H9 (cell line): ENCODE measurements around the gene GPR21. TPM values are rescaled to one million over a fixed set of nuclear protein-coding genes. Genes with fewer than 3 reads are reported as not detected.

Experiments
- DNase-seq: peaks from one replicate; pipeline ENCODE4 v3.0.0-alpha.2; 2017
- H2AFZ ChIP-seq: one replicate; pipeline ENCODE4 v1.6.1; 2013; ENCODE audit warnings: mild to moderate bottlenecking, low read length, control low read depth, moderate library complexity
- H2AK5ac ChIP-seq: 2 replicates; pipeline ENCODE4 v1.6.1; 2013; ENCODE audit warnings: low read length, control low read depth, mixed read lengths; ENCODE audit not compliant: insufficient read length
- H2BK120ac ChIP-seq: one replicate; pipeline ENCODE4 v1.6.1; 2013; ENCODE audit warnings: low read depth, mild to moderate bottlenecking, low read length, control low read depth, inconsistent platforms; ENCODE audit not compliant: poor library complexity, severe bottlenecking
- H2BK12ac ChIP-seq: 2 replicates; pipeline ENCODE4 v1.6.1; 2013; ENCODE audit warnings: low read length, control low read depth, mixed read lengths, low read depth; ENCODE audit not compliant: insufficient read length
- H2BK15ac ChIP-seq: 2 replicates; pipeline ENCODE4 v1.6.1; 2013; ENCODE audit warnings: low read depth, low read length, control low read depth
- H2BK20ac ChIP-seq: one replicate; pipeline ENCODE4 v1.6.1; 2013; ENCODE audit warnings: low read depth, mild to moderate bottlenecking, low read length, control low read depth, inconsistent platforms; ENCODE audit not compliant: poor library complexity, severe bottlenecking
- H2BK5ac ChIP-seq: 2 replicates; pipeline ENCODE4 v1.6.1; 2013; ENCODE audit warnings: low read length, control low read depth, mixed read lengths; ENCODE audit not compliant: insufficient read length
- H3K14ac ChIP-seq: 2 replicates; pipeline ENCODE4 v1.6.1; 2013; ENCODE audit warnings: low read length, control low read depth; ENCODE audit not compliant: insufficient read depth
- H3K18ac ChIP-seq: 2 replicates; pipeline ENCODE4 v1.6.1; 2013; ENCODE audit warnings: low read depth, mild to moderate bottlenecking, mixed read lengths, low read length, control low read depth; ENCODE audit not compliant: insufficient read length
- H3K23ac ChIP-seq: 2 replicates; pipeline ENCODE4 v1.6.1; 2013; ENCODE audit warnings: low read length, control low read depth, mixed read lengths, low read depth; ENCODE audit not compliant: insufficient read length
- H3K23me2 ChIP-seq: 2 replicates; pipeline ENCODE4 v1.6.1; 2013; ENCODE audit warnings: low read depth, mild to moderate bottlenecking, mixed read lengths, low read length, control low read depth; ENCODE audit not compliant: insufficient read length, poor library complexity, severe bottlenecking
- H3K27ac ChIP-seq: 2 replicates; pipeline ENCODE4 v1.5.1; 2013; ENCODE audit warnings: low read length, control low read depth, mixed read lengths, low read depth; ENCODE audit not compliant: insufficient read length
- H3K27me3 ChIP-seq: 2 replicates; pipeline ENCODE4 v1.6.1; 2013; ENCODE audit warnings: low read length, control low read depth, inconsistent platforms; ENCODE audit not compliant: insufficient read depth
- H3K4ac ChIP-seq: 2 replicates; pipeline ENCODE4 v1.6.1; 2013; ENCODE audit warnings: low read depth, mild to moderate bottlenecking, control low read depth, inconsistent platforms, low read length, moderate library complexity
- H3K4me1 ChIP-seq: 2 replicates; pipeline ENCODE4 v1.6.1; 2013; ENCODE audit warnings: low read length, control low read depth, inconsistent platforms; ENCODE audit not compliant: insufficient read depth
- H3K4me2 ChIP-seq: 2 replicates; pipeline ENCODE4 v1.6.1; 2013; ENCODE audit warnings: low read length, control low read depth, mixed read lengths; ENCODE audit not compliant: insufficient read length, insufficient read depth
- H3K56ac ChIP-seq: 2 replicates; pipeline ENCODE4 v1.6.1; 2013; ENCODE audit warnings: low read depth, mild to moderate bottlenecking, mixed read lengths, low read length, control low read depth; ENCODE audit not compliant: insufficient read length
- H3K79me1 ChIP-seq: 2 replicates; pipeline ENCODE4 v1.6.1; 2013; ENCODE audit warnings: low read depth, mild to moderate bottlenecking, moderate library complexity, low read length, control low read depth, inconsistent platforms; ENCODE audit not compliant: insufficient read depth, poor library complexity, severe bottlenecking
- H3K79me2 ChIP-seq: 2 replicates; pipeline ENCODE4 v1.6.1; 2013; ENCODE audit warnings: low read length, control low read depth, inconsistent platforms; ENCODE audit not compliant: insufficient read depth
- H3K9ac ChIP-seq: 2 replicates; pipeline ENCODE4 v1.6.1; 2013; ENCODE audit warnings: low read length, control low read depth, mixed read lengths; ENCODE audit not compliant: insufficient read length; ENCODE audit errors: extremely low read depth
- H3K9me3 ChIP-seq: one replicate; pipeline ENCODE4 v1.6.1; 2013; ENCODE audit warnings: low read depth, low read length, inconsistent platforms; ENCODE audit not compliant: control insufficient read depth
- H3T11ph ChIP-seq: one replicate; pipeline ENCODE4 v1.6.1; 2013; ENCODE audit warnings: mild to moderate bottlenecking, low read length, control low read depth, inconsistent platforms
- H4K20me1 ChIP-seq: one replicate; pipeline ENCODE4 v1.6.1; 2013; ENCODE audit not compliant: control insufficient read depth, insufficient read length, insufficient read depth
- H4K5ac ChIP-seq: 2 replicates; pipeline ENCODE4 v1.6.1; 2013; ENCODE audit warnings: low read depth, mild to moderate bottlenecking, mixed read lengths, low read length, control low read depth; ENCODE audit not compliant: insufficient read length
- H4K8ac ChIP-seq: replicated peaks from 2 replicates; pipeline ENCODE4 v1.6.1; 2013; ENCODE audit warnings: low read length, control low read depth, mixed read lengths, low read depth; ENCODE audit not compliant: insufficient read length
- H4K91ac ChIP-seq: 2 replicates; pipeline ENCODE4 v1.6.1; 2013; ENCODE audit warnings: low read depth, mild to moderate bottlenecking, moderate library complexity, mixed read lengths, low read length, control low read depth; ENCODE audit not compliant: insufficient read length
- H3K27ac Mint-ChIP-seq, 3 experiments: 2 replicates in 2 of 3; 3 replicates in 1 of 3; pipeline ENCODE4 v1.8.0; 2020 to 2021; ENCODE audit warnings: mixed read lengths in 3 of 3, mild to moderate bottlenecking in 1 of 3, moderate library complexity in 1 of 3
- H3K27me3 Mint-ChIP-seq: 2 replicates; pipeline ENCODE4 v1.8.0; 2021; ENCODE audit warnings: low read depth, mild to moderate bottlenecking, moderate library complexity, mixed read lengths
- H3K36me3 Mint-ChIP-seq, 3 experiments: 2 replicates in 2 of 3; 3 replicates in 1 of 3; pipeline ENCODE4 v1.8.0; 2020 to 2021; ENCODE audit warnings: low read depth in 3 of 3, mixed read lengths in 3 of 3; ENCODE audit not compliant: insufficient read depth in 1 of 3
- H3K4me1 Mint-ChIP-seq, 2 experiments: 2 replicates each; pipeline ENCODE4 v1.8.0; 2020; ENCODE audit warnings: mixed read lengths in 2 of 2
- H3K4me3 Mint-ChIP-seq, 2 experiments: 2 replicates in 1 of 2; 3 replicates in 1 of 2; pipeline ENCODE4 v1.8.0; 2020 to 2021; ENCODE audit warnings: mild to moderate bottlenecking in 2 of 2, mixed read lengths in 2 of 2, moderate library complexity in 1 of 2
- H3K9me3 Mint-ChIP-seq, 2 experiments: 2 replicates in 1 of 2; 3 replicates in 1 of 2; pipeline ENCODE4 v1.8.0; 2020; ENCODE audit warnings: mild to moderate bottlenecking in 2 of 2, mixed read lengths in 2 of 2, moderate library complexity in 1 of 2
- WGBS: extraction: QIAGEN DNeasy Blood & Tissue Kit; methylation state at CpG from one replicate; pipeline ENCODE4 v1.1.7; 2013; ENCODE audit warnings: missing lambda C conversion rate, low lambda C conversion rate, mixed read lengths; ENCODE audit not compliant: insufficient read length; ENCODE audit errors: extremely low coverage; 5-methylcytosine and 5-hydroxymethylcytosine counted together
- total RNA-seq: library from RNA; stranded (reverse); gene quantifications from 2 replicates; pipeline ENCODE4 v1.2.1, GENCODE V29; 2021
- TF ChIP-seq, protein P1 (sequence below): fragments of 200-600 bp; sonication (generic); conservative IDR thresholded peaks from 3 replicates; pipeline ENCODE4 v1.8.0; 2021; ENCODE audit warnings: antibody characterized with exemption, mild to moderate bottlenecking

The GPR21 gene
- total RNA-seq, 1 experiment from 2014 or later = 0.87 TPM

DNA sequence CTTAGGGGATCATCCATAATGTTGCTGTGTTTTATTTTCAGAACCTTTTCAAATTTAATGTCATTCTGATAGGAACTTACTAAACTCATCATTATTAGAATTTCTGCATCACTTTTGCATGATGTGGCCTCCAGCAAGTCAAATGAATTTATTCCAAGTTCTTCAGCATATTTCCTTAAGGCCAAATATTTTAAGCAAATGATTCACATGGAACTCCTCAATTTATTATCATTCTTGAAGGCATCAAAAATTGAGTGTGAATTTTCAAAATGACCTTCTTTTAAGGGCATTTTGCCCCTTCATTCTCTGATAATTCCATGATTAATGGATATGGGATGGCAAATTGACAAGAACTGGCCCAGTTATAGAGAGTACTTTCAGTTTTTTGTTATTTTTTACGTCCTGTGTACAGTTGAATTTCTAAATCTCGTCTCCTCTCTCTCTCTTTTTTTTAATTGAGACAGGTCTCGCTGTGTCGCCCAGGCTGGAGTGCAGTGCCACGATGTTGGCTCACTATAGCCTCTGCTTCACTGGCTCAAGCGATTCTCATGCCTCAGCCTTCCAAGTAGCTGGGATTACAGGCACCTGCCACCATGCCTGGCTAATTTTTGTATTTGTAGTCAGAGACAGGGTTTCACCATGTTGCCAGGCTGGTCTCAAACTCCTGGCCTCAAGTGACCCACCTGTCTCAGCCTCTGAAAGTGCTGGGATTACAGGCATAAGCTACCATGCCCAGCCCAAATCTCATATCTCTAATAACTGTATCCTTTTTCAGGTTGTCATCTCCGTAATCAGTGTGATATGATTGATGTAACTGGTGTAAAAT lies 29.1 kb downstream of the GPR21 start:
- WGBS = no CpG with 5 or more reads among the region's 7 CpGs
- Histone ChIP-seq H3K14ac (no peak overlapping the region), H2BK20ac (no peak overlapping the region), H3K9ac (no peak overlapping the region), H4K20me1 (no peaks in the 10 kb centered on the region), H3K23ac (no peak overlapping the region), H2BK120ac (no peak overlapping the region), H3K27me3 (no peaks in the 10 kb centered on the region), H3K9me3 (no peaks in the 10 kb centered on the region), H2BK12ac (no peak overlapping the region), H3K79me1 (no peaks in the 10 kb centered on the region), H2BK15ac (no peak overlapping the region), H4K91ac (no peak overlapping the region), H3K4me1 (no peaks in the 10 kb centered on the region), H3K79me2 (no peaks in the 10 kb centered on the region), H3K4ac (no peak overlapping the region), H3K56ac (no peak overlapping the region), H4K8ac (no peak overlapping the region), H3K18ac (no peak overlapping the region), H3K4me2 (no peak overlapping the region), H2AFZ (no peak overlapping the region), H3K27ac (no peak overlapping the region), H2BK5ac (no peak overlapping the region), H4K5ac (no peak overlapping the region), H3T11ph (no peak overlapping the region), H2AK5ac (no peak overlapping the region), H3K23me2 (no peaks in the 10 kb centered on the region)
- no peak overlapping the region for H3K4me3 Mint-ChIP-seq
- H3K27ac Mint-ChIP-seq = peak overlapping the region in 1 of 3 experiments; percentile 4; a peak in 1 of 7 replicates
- H3K9me3 Mint-ChIP-seq = no peaks in the 10 kb centered on the region
- DNase-seq = no peak
- no peaks in the 10 kb centered on the region for H3K27me3 Mint-ChIP-seq
- TF ChIP-seq, protein P1, sequence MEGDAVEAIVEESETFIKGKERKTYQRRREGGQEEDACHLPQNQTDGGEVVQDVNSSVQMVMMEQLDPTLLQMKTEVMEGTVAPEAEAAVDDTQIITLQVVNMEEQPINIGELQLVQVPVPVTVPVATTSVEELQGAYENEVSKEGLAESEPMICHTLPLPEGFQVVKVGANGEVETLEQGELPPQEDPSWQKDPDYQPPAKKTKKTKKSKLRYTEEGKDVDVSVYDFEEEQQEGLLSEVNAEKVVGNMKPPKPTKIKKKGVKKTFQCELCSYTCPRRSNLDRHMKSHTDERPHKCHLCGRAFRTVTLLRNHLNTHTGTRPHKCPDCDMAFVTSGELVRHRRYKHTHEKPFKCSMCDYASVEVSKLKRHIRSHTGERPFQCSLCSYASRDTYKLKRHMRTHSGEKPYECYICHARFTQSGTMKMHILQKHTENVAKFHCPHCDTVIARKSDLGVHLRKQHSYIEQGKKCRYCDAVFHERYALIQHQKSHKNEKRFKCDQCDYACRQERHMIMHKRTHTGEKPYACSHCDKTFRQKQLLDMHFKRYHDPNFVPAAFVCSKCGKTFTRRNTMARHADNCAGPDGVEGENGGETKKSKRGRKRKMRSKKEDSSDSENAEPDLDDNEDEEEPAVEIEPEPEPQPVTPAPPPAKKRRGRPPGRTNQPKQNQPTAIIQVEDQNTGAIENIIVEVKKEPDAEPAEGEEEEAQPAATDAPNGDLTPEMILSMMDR = no peak
- H3K36me3 Mint-ChIP-seq = peaks cover 6 to 34% (median 29%) of the 10 kb centered on the region in 3 experiments; a peak in 5 of 7 replicates
- H3K4me1 Mint-ChIP-seq = peaks cover 5 to 7% of the 10 kb centered on the region in 2 experiments
